ENCODE results near the gene AHCTF1. TPM values are rescaled to one million over a fixed set of nuclear protein-coding genes. Genes with fewer than 3 reads are reported as not detected.

The AHCTF1 gene
- total and polyA plus RNA-seq, 12 donors, result 10.0 to 42.6 (median 27.9) TPM

GRCh38 chr1:246959944-246960693 is 28.4 kb upstream of the AHCTF1 start:
- Histone ChIP-seq H3K36me3 (replicated peaks in 1 of 2) (no peaks in the 10 kb centered on the region), H3K4me1 (replicated peaks in 1 of 2) (peaks cover 0 to 4% of the 10 kb centered on the region in 2 donors), H3K27me3 (no peaks in the 10 kb centered on the region), H3K27ac (peak overlapping the region in 2 of 5 donors; percentile 4 to 40), H3K4me3 (no peak overlapping the region), H3K9me3 (replicated peaks in 1 of 3) (no peaks in the 10 kb centered on the region)
- no peak for TF ChIP-seq POLR2A (IDR thresholded peaks at IDR 0.05)
- TF ChIP-seq CTCF (IDR thresholded peaks at IDR 0.05), result peak in 3 of 6 experiments; percentile 9 to 26 (median 9)
- WGBS, 4 donors, result 28 to 51% (median 46%) methylated on average over 1 of the region's 1 CpG
- DNase-seq, result no peak
- intact Hi-C loops (cut with DNase I), result loop anchor here (10.0 kb wide), 1 partner anchor 55 kb away; no protein-coding TSS in a partner anchor

- intact Hi-C loops (cut with DNase I), result no loop called here
- WGBS, 4 donors, result 36 to 44% (median 41%) methylated on average over 4 of the region's 4 CpGs
- H3K4me3 ChIP-seq, result no peak overlapping the region
- no peaks in the 10 kb centered on the region for H3K4me1 ChIP-seq (replicated peaks in 1 of 2)
- no peak for TF ChIP-seq POLR2A (IDR thresholded peaks at IDR 0.05)
- no peak for TF ChIP-seq CTCF (IDR thresholded peaks at IDR 0.05)
- peak in 5 of 7 donors; percentile 13 to 65 (median 27) for DNase-seq
- no peak overlapping the region for H3K27ac ChIP-seq
- H3K36me3 ChIP-seq (replicated peaks in 1 of 2), result no peaks in the 10 kb centered on the region
- no peaks in the 10 kb centered on the region for H3K27me3 ChIP-seq
- no peaks in the 10 kb centered on the region for H3K9me3 ChIP-seq (replicated peaks in 1 of 3)
These were observed 22.4 kb upstream of the AHCTF1 start for GRCh38 chr1:246954126-246954525.

- Histone ChIP-seq H3K27ac (no peak overlapping the region), H3K9me3 (replicated peaks in 1 of 3) (no peaks in the 10 kb centered on the region), H3K4me1 (replicated peaks in 1 of 2) (peaks cover 4% of the 10 kb centered on the region in 2 donors), H3K36me3 (replicated peaks in 1 of 2) (no peaks in the 10 kb centered on the region), H3K4me3 (no peak overlapping the region), H3K27me3 (no peaks in the 10 kb centered on the region)
- WGBS, 4 donors, result 89 to 95% (median 93%) methylated on average over 3 to 4 of the region's 4 CpGs
- TF ChIP-seq CTCF (IDR thresholded peaks at IDR 0.05) (no peak), POLR2A (IDR thresholded peaks at IDR 0.05) (no peak)
- intact Hi-C loops (cut with DNase I), result no loop called here
- DNase-seq, result no peak
These were observed 19.7 kb upstream of the AHCTF1 start for GRCh38 chr1:246951413-246951812.

GRCh38 chr1:246949956-246950355 is 18.2 kb upstream of the AHCTF1 start:
- no peak overlapping the region for H3K4me3 ChIP-seq
- H3K9me3 ChIP-seq (replicated peaks in 1 of 3), result no peaks in the 10 kb centered on the region
- H3K4me1 ChIP-seq (replicated peaks in 1 of 2), result peaks cover 4% of the 10 kb centered on the region in 2 donors
- intact Hi-C loops (cut with DNase I), result no loop called here
- WGBS, 4 donors, result 56 to 84% (median 77%) methylated on average over 3 of the region's 3 CpGs
- TF ChIP-seq POLR2A (IDR thresholded peaks at IDR 0.05), result no peak
- no peak for TF ChIP-seq CTCF (IDR thresholded peaks at IDR 0.05)
- no peaks in the 10 kb centered on the region for H3K36me3 ChIP-seq (replicated peaks in 1 of 2)
- no peak for DNase-seq
- no peaks in the 10 kb centered on the region for H3K27me3 ChIP-seq
- H3K27ac ChIP-seq, result no peak overlapping the region

Measured in adrenal gland (tissue), 12 donors.